A204.1 (cell line): ENCODE results near the gene LDB2.

Source experiments
- FAIRE-seq: peaks from 2 replicates; lab custom pipeline; 2012; peaks lifted over from hg19 to GRCh38; lab: Jason Lieb, UNC

LDB2 gene

GRCh38 chr4:16884673-16885460 lies 13.6 kb downstream of the LDB2 start:
- no peak for FAIRE-seq

DNA sequence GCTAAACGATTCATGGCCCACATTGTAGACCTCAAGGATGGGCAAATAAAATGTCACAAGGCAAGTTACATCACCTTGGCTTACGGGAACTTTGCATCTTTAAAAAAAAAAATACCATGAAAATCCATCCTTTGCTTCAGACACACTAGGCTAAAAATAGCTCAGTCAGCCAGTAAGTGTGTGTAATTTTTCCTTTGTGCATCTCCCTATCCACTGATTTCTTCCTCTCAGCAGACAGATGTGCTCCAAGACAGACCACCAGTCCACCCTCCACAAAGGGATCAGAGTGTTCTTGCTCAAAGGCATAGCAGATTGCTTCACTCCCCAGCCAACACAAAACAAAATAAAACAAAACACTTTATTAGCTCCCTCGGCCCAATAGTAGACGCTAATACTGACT lies 14.6 kb downstream of the LDB2 start:
- no peak for FAIRE-seq

DNA sequence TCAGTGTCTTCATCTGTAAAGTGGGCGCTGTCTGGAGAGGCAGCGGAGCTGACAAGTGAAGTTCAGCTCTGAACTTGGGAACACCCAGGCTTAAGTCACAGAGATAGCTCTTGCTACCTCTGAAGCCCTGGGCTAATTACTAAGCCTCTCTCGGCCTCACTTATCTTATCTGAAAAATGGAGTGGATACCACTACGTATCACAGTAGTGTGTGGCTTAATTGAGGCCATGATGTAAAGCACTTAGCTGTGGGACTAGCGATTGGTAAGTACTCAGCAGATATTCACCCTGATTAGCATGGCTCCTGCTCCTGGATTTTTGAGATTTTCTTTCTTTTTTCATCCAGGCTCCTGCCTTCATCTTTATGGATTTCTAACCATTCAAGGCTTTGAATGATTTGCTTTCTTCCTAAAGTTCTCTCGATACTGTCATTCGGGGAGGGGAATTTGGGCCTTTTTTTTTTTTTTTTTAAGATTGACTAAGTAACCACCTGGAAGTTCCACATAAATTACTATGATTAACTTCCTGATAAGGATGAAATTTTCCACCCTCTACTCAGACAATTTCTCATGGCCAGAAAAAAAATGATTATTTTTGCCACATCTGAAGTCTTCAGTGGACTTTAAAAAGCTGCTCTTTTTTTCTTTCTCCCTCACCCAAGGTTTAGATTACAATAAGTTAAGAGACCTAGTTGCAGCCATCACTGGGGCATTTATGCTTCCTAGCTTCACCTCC lies 17.1 kb downstream of the LDB2 start:
- no peak for FAIRE-seq

- FAIRE-seq: no peak
Measured at GRCh38 chr4:16875487-16875886, 23.0 kb downstream of the LDB2 start.

DNA sequence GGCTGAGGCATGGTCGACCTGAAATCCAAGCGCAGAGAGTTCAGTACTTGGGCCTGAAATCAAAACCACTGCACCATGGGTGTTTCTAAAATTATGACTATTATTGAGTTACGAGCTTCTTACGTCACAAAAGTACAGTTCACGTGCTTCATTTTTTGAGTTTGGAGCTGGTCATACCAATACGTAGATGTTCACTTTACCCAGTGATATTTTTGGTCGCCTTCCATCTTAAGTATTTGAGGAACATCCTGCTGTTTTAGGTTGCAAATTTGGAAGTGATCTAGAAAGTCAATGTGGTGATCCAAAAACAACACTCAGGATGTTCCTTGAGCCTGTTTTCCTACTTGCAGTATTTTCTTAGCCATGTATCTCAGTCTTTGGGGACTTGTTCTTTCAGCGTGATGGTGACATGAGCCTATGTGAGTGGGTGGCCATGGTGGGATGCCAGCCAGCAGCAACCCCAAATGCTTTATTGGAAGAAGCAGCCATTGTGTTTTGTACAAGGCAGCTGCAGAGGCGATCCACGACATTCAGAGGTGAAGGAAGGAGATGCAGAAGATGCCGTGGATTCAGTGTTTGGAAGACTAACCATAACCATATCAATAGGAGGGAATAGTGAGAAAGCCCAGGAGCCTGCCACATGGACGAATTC lies 28.7 kb downstream of the LDB2 start:
- FAIRE-seq: no peak

DNA sequence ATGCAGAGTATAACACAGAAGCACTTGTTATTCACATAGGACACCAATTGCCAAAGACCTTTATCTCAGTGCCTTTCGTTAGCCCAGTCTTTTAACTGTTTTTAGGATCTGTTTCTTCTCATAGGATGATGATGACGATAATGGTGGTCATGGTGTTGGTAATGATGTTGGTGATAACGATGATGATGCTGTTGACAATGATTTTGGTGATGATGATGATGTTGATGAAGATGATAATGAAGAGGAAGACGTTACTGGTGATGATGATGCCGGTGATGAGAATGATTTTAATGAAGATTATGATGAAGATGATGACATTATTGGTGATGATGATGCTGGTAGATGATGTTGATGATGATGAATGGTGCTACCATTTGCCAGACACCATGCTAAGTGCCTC lies 29.8 kb downstream of the LDB2 start:
- FAIRE-seq: no peak

- no peak for FAIRE-seq
Measured at GRCh38 chr4:16867827-16868226, 30.6 kb downstream of the LDB2 start.

- no peak for FAIRE-seq
Measured at GRCh38 chr4:16866974-16867373, 31.5 kb downstream of the LDB2 start.

DNA sequence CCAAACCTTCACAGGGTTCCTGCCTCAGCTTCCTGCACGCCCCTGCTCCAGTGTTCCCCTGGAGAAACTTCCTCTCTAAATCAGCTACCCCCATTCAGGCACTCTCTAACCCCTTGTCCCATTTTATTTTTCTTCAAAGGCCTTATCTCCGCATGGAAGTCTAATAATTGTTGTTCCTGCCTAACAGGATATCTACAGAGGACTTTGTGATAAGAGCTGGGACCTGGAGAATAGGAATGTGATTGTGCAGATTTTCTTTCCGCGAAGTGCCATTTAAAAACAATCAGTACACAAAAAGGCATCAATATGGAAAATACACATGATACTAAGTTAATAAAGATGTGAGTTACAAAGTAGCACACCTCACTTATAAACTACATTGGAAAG lies 32.6 kb downstream of the LDB2 start:
- no peak for FAIRE-seq

- no peak for FAIRE-seq
Measured at GRCh38 chr4:16865209-16865896, 33.1 kb downstream of the LDB2 start.

- no peak for FAIRE-seq
Measured at GRCh38 chr4:16864199-16864598, 34.2 kb downstream of the LDB2 start.

GRCh38 chr4:16862697-16863096 lies 35.7 kb downstream of the LDB2 start:
- FAIRE-seq: no peak

DNA sequence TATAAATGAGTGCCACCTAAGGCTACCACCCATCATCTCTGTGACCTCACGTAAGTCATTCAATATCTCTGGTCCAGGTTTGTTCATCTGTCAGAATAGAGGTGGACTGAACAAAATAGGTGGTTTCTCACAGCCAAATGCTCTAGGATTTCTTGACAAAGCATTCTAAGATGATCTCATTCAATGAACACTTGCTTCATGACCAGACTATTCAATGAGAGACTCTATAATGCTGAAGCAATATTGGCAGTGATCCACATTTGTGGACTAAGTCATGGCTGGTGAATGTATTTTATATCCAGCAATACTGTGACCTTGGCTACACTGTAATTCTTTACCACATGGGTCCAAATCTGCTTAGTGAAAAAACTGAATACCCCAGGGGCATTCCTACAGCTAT lies 37.9 kb downstream of the LDB2 start:
- FAIRE-seq: no peak

GRCh38 chr4:16859031-16859430 lies 39.4 kb downstream of the LDB2 start:
- no peak for FAIRE-seq

DNA sequence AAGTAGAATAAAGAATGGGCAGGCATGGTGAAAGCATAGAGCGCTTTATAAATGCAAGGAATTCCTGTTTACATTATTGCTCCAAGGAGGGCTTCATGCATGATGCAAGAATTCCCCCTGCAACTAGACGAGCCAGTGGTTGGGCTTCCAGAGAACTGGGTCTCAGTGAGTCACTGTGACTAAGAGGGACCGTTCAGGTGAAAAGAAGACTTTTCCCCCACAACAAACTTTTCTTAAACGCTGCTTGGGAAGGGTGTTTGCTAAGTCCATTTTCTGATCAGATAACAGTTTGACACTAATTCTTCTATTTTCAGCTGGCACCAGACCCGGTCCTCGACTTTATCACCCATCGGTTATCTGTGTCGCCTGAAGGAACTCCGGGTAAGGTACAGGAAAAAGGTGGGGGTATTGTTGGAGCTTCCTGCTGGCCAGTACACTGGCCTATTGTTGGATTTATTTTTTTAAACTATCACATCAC lies 40.1 kb downstream of the LDB2 start:
- FAIRE-seq: no peak

DNA sequence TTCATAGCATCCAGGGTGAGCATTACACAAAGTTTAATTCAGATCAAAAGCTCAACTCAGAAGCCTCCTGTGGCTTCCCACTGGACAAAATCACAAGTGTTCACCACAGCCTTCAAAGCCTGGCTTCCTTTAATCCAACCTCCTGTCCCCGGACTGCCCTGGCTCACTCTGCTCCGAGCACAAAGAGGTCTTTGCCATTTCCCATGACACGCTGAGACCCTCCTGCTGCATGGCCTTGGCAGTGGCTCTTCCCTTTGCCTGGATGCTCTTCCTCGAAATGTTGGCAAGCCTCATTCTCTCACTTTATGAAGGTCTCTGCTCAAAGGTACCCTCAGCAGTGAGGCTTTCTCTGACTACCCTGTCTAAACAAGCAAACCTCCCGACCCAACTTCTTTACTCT lies 41.0 kb downstream of the LDB2 start:
- FAIRE-seq: no peak

GRCh38 chr4:16853640-16854039 lies 44.8 kb downstream of the LDB2 start:
- FAIRE-seq: no peak

DNA sequence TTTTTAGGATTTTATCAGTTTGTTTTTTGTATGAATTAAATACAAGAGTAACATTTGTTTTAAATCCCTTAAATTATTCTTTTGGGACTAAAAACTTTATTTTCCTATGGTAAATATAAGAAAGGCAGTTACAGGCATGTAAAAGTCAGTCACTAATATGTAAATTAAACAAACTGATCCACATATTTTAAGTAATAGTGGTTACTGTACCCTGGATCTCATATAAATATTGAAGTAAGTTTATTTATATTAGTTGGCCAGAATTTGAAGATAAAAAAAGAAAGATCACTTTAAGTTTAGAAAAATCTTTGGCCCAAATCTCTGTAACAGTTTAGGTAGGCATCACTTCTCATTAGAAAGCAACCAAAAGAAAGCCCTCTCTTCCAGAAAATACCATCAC lies 45.8 kb downstream of the LDB2 start:
- no peak for FAIRE-seq

DNA sequence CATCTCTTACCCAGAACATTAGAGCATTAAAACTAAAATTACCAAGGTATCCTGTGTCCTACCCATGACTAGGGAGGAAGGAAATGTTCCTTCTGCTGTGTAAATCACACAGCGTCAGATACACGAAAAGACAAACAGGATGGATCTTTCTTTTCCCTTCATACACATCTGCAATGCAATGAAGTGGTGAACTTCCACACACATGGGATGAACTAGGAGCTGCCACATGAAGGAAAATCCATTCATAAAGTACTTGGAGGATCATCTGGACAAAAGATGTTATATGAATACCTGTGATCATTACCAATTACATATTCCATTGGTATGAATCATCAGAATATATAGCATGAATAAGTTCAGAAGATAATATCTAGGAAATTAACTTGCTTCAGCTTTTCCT lies 46.2 kb downstream of the LDB2 start:
- no peak for FAIRE-seq

GRCh38 chr4:16846540-16847117 lies 51.8 kb downstream of the LDB2 start:
- no peak for FAIRE-seq

- no peak for FAIRE-seq
Measured at GRCh38 chr4:16844816-16845586, 53.4 kb downstream of the LDB2 start.
